Measurements from ENCODE around the gene GRIA3. TPM values are rescaled to one million over a fixed set of nuclear protein-coding genes. Genes with fewer than 3 reads are reported as not detected.

The GRIA3 gene
- total RNA-seq, 1 donor from 2014 or later: not detected

DNA sequence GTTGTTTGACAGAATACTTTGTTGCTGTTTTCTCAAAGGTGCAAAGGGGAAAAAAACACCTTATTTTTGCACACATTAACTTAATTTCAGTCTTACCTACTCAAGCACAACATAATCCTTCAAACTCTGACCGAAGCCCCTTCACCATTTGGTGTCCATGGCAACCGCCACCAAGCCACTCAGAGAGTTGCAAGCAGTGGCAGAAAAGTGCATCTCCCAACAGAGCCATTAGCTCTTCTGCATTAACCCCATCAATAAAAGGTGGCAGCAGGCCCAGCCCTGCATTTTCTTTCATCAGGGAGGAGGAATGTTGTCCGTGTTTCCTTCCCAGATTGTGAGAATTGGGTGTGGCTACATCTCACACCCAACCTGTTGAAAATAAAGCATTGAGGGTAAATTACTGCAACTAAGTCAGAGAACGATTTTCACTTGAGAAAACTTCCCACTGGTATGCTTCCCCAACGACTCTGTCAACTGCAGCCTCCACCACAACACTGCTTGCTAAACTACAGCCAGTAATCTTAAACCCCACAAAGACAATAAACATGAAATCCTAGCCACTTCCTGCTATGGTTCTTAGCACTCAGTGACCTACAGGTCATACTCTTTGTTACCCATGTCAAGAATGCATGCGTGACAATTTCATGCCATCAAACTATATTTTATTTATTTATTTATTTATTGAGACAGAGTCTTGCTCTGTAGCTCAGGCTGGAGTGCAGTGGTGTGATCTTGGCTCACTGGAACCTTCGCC lies 154.0 kb downstream of the GRIA3 start:
- H3K27me3 Mint-ChIP-seq: peaks cover under 1% of the 10 kb centered on the region
- no peaks in the 10 kb centered on the region for H3K36me3 Mint-ChIP-seq (ENCODE audit: low read depth)
- intact Hi-C loops (cut with micrococcal nuclease): no loop called here
- H3K27ac Mint-ChIP-seq: no peak overlapping the region
- H3K4me3 Mint-ChIP-seq: no peak overlapping the region
- ChIA-PET CTCF (no interaction called here), POLR2A (no interaction called here)
- no peaks in the 10 kb centered on the region for H3K4me1 Mint-ChIP-seq
- ATAC-seq (ENCODE audit: low read depth) (no peak), DNase-seq (no peak)
- TF ChIP-seq, protein P1, sequence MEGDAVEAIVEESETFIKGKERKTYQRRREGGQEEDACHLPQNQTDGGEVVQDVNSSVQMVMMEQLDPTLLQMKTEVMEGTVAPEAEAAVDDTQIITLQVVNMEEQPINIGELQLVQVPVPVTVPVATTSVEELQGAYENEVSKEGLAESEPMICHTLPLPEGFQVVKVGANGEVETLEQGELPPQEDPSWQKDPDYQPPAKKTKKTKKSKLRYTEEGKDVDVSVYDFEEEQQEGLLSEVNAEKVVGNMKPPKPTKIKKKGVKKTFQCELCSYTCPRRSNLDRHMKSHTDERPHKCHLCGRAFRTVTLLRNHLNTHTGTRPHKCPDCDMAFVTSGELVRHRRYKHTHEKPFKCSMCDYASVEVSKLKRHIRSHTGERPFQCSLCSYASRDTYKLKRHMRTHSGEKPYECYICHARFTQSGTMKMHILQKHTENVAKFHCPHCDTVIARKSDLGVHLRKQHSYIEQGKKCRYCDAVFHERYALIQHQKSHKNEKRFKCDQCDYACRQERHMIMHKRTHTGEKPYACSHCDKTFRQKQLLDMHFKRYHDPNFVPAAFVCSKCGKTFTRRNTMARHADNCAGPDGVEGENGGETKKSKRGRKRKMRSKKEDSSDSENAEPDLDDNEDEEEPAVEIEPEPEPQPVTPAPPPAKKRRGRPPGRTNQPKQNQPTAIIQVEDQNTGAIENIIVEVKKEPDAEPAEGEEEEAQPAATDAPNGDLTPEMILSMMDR (IDR thresholded peaks at IDR 0.05): no peak
- no peaks in the 10 kb centered on the region for H3K9me3 Mint-ChIP-seq

DNA sequence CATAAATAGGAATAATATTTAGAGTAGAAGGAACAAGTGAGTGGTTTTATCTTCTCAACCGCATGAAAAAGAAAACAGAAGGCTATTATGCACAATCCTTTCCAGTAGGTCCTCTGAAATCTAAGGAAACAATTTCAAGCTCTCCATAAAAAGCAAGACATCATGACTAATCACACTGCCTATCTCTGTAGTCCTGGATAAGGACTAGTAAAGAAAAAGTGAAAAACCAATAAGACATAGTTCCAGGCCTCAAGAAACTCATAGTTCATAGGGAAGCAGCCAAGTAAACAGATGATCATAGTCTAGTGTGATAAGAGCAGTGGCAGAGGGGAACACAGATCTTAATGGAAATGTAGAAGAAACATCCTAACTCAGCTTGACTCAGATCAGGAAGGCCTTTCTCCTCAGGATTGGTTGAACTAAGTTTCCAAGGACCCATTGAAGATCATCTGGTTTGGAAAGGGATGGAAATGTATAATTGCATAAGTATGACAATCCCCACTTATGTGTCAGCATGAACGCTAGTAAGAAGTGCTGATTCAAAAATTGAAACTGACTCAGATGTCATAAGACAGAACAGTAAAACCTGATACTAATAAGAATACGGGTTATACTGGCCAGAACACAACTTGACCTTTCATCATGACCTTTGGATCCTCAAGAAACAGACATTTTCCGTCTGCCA lies 155.3 kb downstream of the GRIA3 start:
- ChIA-PET CTCF (no interaction called here), POLR2A (no interaction called here)
- ATAC-seq (ENCODE audit: low read depth): no peak
- DNase-seq: no peak
- Mint-ChIP-seq H3K4me1 (no peaks in the 10 kb centered on the region), H3K9me3 (no peaks in the 10 kb centered on the region), H3K4me3 (no peak overlapping the region), H3K27me3 (peaks cover 2% of the 10 kb centered on the region), H3K27ac (no peak overlapping the region), H3K36me3 (ENCODE audit: low read depth) (no peaks in the 10 kb centered on the region)
- TF ChIP-seq, protein P1 (IDR thresholded peaks at IDR 0.05): no peak
- intact Hi-C loops (cut with micrococcal nuclease): no loop called here

DNA sequence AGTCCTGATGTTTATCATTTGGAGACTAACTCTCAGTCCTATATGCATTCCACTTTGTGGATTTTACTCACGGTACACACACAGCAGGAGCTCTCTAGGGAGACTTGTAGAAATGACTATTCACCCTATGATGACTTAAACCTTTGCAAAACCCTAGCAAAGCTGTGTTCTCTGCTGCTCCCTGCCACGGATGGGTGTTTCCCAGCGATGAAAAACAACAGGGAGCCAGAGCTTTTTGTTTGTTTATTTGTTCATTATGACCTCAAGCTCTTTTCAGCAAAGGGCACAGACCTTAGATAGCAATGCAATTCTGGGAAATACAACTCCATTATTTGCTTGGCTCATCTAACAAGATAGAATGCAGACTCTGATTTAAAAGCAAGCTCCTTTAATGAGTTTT lies 156.6 kb downstream of the GRIA3 start:
- POLR2A ChIA-PET: no interaction called here
- peaks cover 2% of the 10 kb centered on the region for H3K27me3 Mint-ChIP-seq
- TF ChIP-seq, protein P1 (IDR thresholded peaks at IDR 0.05): no peak
- CTCF ChIA-PET: no interaction called here
- H3K9me3 Mint-ChIP-seq: no peaks in the 10 kb centered on the region
- no peak overlapping the region for H3K4me3 Mint-ChIP-seq
- no peak for DNase-seq
- no peak for ATAC-seq (ENCODE audit: low read depth)
- no peaks in the 10 kb centered on the region for H3K4me1 Mint-ChIP-seq
- intact Hi-C loops (cut with micrococcal nuclease): no loop called here
- H3K27ac Mint-ChIP-seq: no peak overlapping the region
- no peaks in the 10 kb centered on the region for H3K36me3 Mint-ChIP-seq (ENCODE audit: low read depth)

DNA sequence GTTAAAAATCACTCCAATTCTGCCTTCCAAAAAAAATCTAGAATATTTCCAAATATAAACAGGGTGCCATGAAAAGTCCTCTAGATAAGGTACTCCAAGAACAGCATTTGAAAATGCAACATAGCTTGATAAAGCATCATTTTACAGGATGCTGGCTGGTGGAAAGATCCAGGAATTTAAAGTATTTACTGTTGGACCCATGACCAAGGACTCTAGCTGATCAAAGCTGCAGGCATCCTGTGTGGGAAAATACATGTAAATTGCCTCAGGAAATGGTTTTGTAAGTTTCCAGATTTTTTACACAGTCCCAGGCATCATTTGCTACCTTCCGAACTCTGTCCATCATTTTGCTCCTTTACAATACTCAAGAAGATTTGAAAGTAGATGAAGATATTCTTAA lies 164.4 kb downstream of the GRIA3 start:
- POLR2A ChIA-PET: no interaction called here
- no peak for ATAC-seq (ENCODE audit: low read depth)
- H3K9me3 Mint-ChIP-seq: no peaks in the 10 kb centered on the region
- no peak for DNase-seq
- TF ChIP-seq, protein P1 (IDR thresholded peaks at IDR 0.05): no peak
- H3K27ac Mint-ChIP-seq: no peak overlapping the region
- H3K4me1 Mint-ChIP-seq: no peaks in the 10 kb centered on the region
- H3K4me3 Mint-ChIP-seq: no peak overlapping the region
- CTCF ChIA-PET: no interaction called here
- intact Hi-C loops (cut with micrococcal nuclease): no loop called here
- peaks cover 2% of the 10 kb centered on the region for H3K27me3 Mint-ChIP-seq
- H3K36me3 Mint-ChIP-seq (ENCODE audit: low read depth): no peaks in the 10 kb centered on the region

DNA sequence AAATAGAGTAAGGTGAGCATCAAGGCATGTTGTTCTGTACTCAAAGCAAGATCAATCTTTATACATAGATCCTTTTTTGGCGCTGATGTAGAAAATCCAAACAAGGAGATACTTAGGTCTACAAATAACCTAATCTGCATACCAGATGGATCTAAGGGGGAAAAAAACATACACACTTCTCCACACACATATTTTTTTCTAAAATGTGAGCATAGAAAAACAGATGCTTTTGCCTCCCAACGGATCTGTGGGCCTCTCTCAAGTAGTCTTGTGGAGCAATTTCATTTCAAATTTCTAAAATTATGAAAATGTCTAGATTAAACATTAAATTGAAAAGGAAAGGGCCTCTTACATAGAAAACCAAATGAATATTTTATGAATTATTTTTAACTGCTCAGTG lies 166.1 kb downstream of the GRIA3 start:
- CTCF ChIA-PET: no interaction called here
- no peak for ATAC-seq (ENCODE audit: low read depth)
- Mint-ChIP-seq H3K4me1 (no peaks in the 10 kb centered on the region), H3K27me3 (peaks cover 2% of the 10 kb centered on the region), H3K27ac (no peak overlapping the region), H3K9me3 (no peaks in the 10 kb centered on the region), H3K36me3 (ENCODE audit: low read depth) (no peaks in the 10 kb centered on the region), H3K4me3 (no peak overlapping the region)
- intact Hi-C loops (cut with micrococcal nuclease): no loop called here
- POLR2A ChIA-PET: no interaction called here
- DNase-seq: no peak
- TF ChIP-seq, protein P1 (IDR thresholded peaks at IDR 0.05): no peak
